H1 (cell line): Measurements from ENCODE around the gene PLLP. TPM values are rescaled to one million over a fixed set of nuclear protein-coding genes. Genes with fewer than 3 reads are reported as not detected.

Experiments
- CTCF ChIA-PET: fragments of 300-600 bp; sonication (Branson Sonifier 250); formaldehyde crosslinking; loops from one replicate; lab custom pipeline; 2021; ENCODE audit not compliant: partially characterized antibody; lab: Charles Lee
- POLR2A ChIA-PET: fragments of 300-600 bp; sonication (Branson Sonifier 250); formaldehyde crosslinking; loops from one replicate; lab custom pipeline; 2021; ENCODE audit warnings: inconsistent platforms; ENCODE audit not compliant: partially characterized antibody; lab: Charles Lee
- DNase-seq, 2 experiments: peaks; one replicate each; pipeline versions ENCODE4 v3.0.0 to v3.0.0-alpha.2; 2010 to 2022; ENCODE audit warnings: low spot score in 2 of 2, low read depth in 1 of 2, mixed read lengths in 1 of 2
- FAIRE-seq: peaks from 2 replicates; lab custom pipeline; 2011; peaks lifted over from hg19 to GRCh38; lab: Jason Lieb, UNC
- H2AFZ ChIP-seq: 2 replicates; pipeline ENCODE4 v1.8.1; 2012; ENCODE audit warnings: low read length, inconsistent platforms
- H2AK5ac ChIP-seq: 2 replicates; pipeline ENCODE4 v1.6.1; 2013; ENCODE audit warnings: low read depth, low read length
- H2BK120ac ChIP-seq: replicated peaks from 2 replicates; pipeline ENCODE3; 2013; ENCODE audit warnings: low read depth, low read length, inconsistent platforms
- H2BK12ac ChIP-seq: 2 replicates; pipeline ENCODE4 v1.6.1; 2013; ENCODE audit warnings: low read depth, low read length
- H2BK15ac ChIP-seq: 2 replicates; pipeline ENCODE4 v1.6.1; 2013; ENCODE audit warnings: low read length
- H2BK20ac ChIP-seq: 2 replicates; pipeline ENCODE4 v1.6.1; 2013; ENCODE audit warnings: low read length
- H2BK5ac ChIP-seq: 2 replicates; pipeline ENCODE4 v1.6.1; 2013; ENCODE audit warnings: low read depth, low read length
- H3K14ac ChIP-seq: 2 replicates; pipeline ENCODE4 v1.6.1; 2013; ENCODE audit warnings: inconsistent platforms; ENCODE audit not compliant: insufficient read length
- H3K18ac ChIP-seq: 2 replicates; pipeline ENCODE4 v1.6.1; 2013; ENCODE audit warnings: low read length; ENCODE audit errors: extremely low read depth
- H3K23ac ChIP-seq: 2 replicates; pipeline ENCODE4 v1.6.1; 2013; ENCODE audit warnings: inconsistent platforms; ENCODE audit not compliant: insufficient read length
- H3K23me2 ChIP-seq: 2 replicates; pipeline ENCODE4 v1.6.1; 2013; ENCODE audit warnings: low read depth, low read length
- H3K27ac ChIP-seq: 2 replicates; pipeline ENCODE4 v1.6.1; 2011; ENCODE audit warnings: low read depth, low read length, inconsistent platforms
- H3K27me3 ChIP-seq, 4 experiments: replicated peaks in 1 of 4; 1 replicate in 1 of 4; 2 replicates in 3 of 4; pipeline versions ENCODE4 v1.6.1 to v1.8.1; 2011 to 2013; ENCODE audit warnings: low read length in 3 of 4, mild to moderate bottlenecking in 3 of 4, inconsistent platforms in 2 of 4, mixed read lengths in 2 of 4, moderate library complexity in 1 of 4; ENCODE audit not compliant: control insufficient read depth in 3 of 4, insufficient read depth in 3 of 4; ENCODE audit errors: extremely low read depth in 1 of 4
- H3K36me3 ChIP-seq, 4 experiments: 2 replicates each; pipeline versions ENCODE4 v1.6.1 to v1.8.1; 2011 to 2013; ENCODE audit warnings: mild to moderate bottlenecking in 4 of 4, low read length in 3 of 4, moderate library complexity in 2 of 4, control low read depth in 1 of 4, inconsistent platforms in 1 of 4; ENCODE audit not compliant: insufficient read depth in 4 of 4, control insufficient read depth in 2 of 4
- H3K4ac ChIP-seq: replicated peaks from 2 replicates; pipeline ENCODE3; 2013; ENCODE audit warnings: low read length, low read depth, mixed read lengths, inconsistent platforms; ENCODE audit not compliant: insufficient read length
- H3K4me1 ChIP-seq, 4 experiments: replicated peaks in 1 of 4; 1 replicate in 1 of 4; 2 replicates in 3 of 4; pipeline versions ENCODE4 v1.6.1 to v1.8.1; 2011 to 2013; ENCODE audit warnings: low read length in 3 of 4, inconsistent platforms in 2 of 4, mixed read lengths in 1 of 4; ENCODE audit not compliant: insufficient read depth in 4 of 4, control insufficient read depth in 3 of 4
- H3K4me2 ChIP-seq, 2 experiments: 2 replicates each; pipeline versions ENCODE4 v1.6.1 to v1.8.1; 2011 to 2013; ENCODE audit warnings: low read depth in 2 of 2, low read length in 2 of 2, control low read depth in 1 of 2, inconsistent platforms in 1 of 2, mild to moderate bottlenecking in 1 of 2; ENCODE audit not compliant: insufficient read depth in 1 of 2
- H3K4me3 ChIP-seq, 4 experiments: fragments of 200-600, 300-600 bp in 1 of 4; sonication (generic), shearing (Covaris generic), sonication (Bioruptor Twin) in 1 of 4; 2 replicates each; pipeline versions ENCODE4 v1.5.1 to v1.8.1; 2011 to 2016; ENCODE audit warnings: low read length in 4 of 4, low read depth in 3 of 4, control low read depth in 2 of 4, inconsistent platforms in 2 of 4, mild to moderate bottlenecking in 2 of 4, mixed read lengths in 1 of 4, moderate library complexity in 1 of 4; ENCODE audit not compliant: insufficient read depth in 2 of 4; ENCODE audit errors: extremely low read depth in 1 of 4
- H3K56ac ChIP-seq: replicated peaks from 2 replicates; pipeline ENCODE3; 2013; ENCODE audit warnings: low read depth, mild to moderate bottlenecking, mixed read lengths, low read length, inconsistent platforms; ENCODE audit not compliant: insufficient read length
- H3K79me1 ChIP-seq: 2 replicates; pipeline ENCODE4 v1.6.1; 2013; ENCODE audit warnings: low read depth, low read length, control low read depth
- H3K79me2 ChIP-seq, 2 experiments: 2 replicates each; pipeline versions ENCODE4 v1.6.1 to v1.8.1; 2012 to 2013; ENCODE audit warnings: low read length in 2 of 2, mild to moderate bottlenecking in 2 of 2, inconsistent platforms in 1 of 2; ENCODE audit not compliant: insufficient read depth in 2 of 2, control insufficient read depth in 1 of 2
- H3K9ac ChIP-seq, 4 experiments: replicated peaks in 1 of 4; 1 replicate in 1 of 4; 2 replicates in 3 of 4; pipeline versions ENCODE4 v1.6.1 to v1.8.1; 2011 to 2013; ENCODE audit warnings: low read depth in 3 of 4, low read length in 3 of 4, control low read depth in 2 of 4, mild to moderate bottlenecking in 2 of 4, moderate library complexity in 2 of 4, inconsistent platforms in 1 of 4; ENCODE audit errors: extremely low read depth in 1 of 4
- H3K9me3 ChIP-seq, 2 experiments: 2 replicates each; pipeline versions ENCODE4 v1.6.1 to v1.8.1; 2012 to 2013; ENCODE audit warnings: mild to moderate bottlenecking in 2 of 2, moderate library complexity in 2 of 2, control low read depth in 1 of 2, inconsistent platforms in 1 of 2, low read depth in 1 of 2, low read length in 1 of 2, mixed read lengths in 1 of 2; ENCODE audit not compliant: insufficient read depth in 2 of 2
- H4K20me1 ChIP-seq, 2 experiments: replicated peaks in 1 of 2; 2 replicates each; pipeline versions ENCODE3 to v1.8.1; 2011 to 2013; ENCODE audit warnings: inconsistent platforms in 2 of 2, low read length in 2 of 2, mild to moderate bottlenecking in 1 of 2; ENCODE audit not compliant: insufficient read depth in 2 of 2, control insufficient read depth in 1 of 2
- H4K5ac ChIP-seq: 2 replicates; pipeline ENCODE4 v1.6.1; 2013; ENCODE audit warnings: low read length, low read depth, mixed read lengths, inconsistent platforms; ENCODE audit not compliant: insufficient read length
- H4K8ac ChIP-seq: 2 replicates; pipeline ENCODE4 v1.8.0; 2013; ENCODE audit warnings: mild to moderate bottlenecking, moderate library complexity, low read length, inconsistent platforms; ENCODE audit not compliant: insufficient read depth; ENCODE audit errors: extremely low read depth
- H4K91ac ChIP-seq: replicated peaks from 2 replicates; pipeline ENCODE3; 2013; ENCODE audit warnings: low read length, mixed read lengths, inconsistent platforms; ENCODE audit not compliant: insufficient read length
- CHD2 ChIP-seq: IDR thresholded peaks from 2 replicates; pipeline ENCODE4 v1.6.1; 2012; ENCODE audit warnings: low read length, improper control_type of control experiment
- EZH2 ChIP-seq: fragments of 200-600 bp; sonication (generic); IDR thresholded peaks from 2 replicates; pipeline ENCODE4 v1.7.1; 2012; ENCODE audit warnings: low read depth, mild to moderate bottlenecking, moderate library complexity, low read length, inconsistent platforms; ENCODE audit not compliant: severe bottlenecking
- HDAC6 ChIP-seq: IDR thresholded peaks from one replicate; pipeline ENCODE4 v1.7.1; 2012; ENCODE audit warnings: low read depth, mild to moderate bottlenecking, inconsistent platforms, low read length, moderate library complexity
- MAFK ChIP-seq: IDR thresholded peaks from 2 replicates; pipeline ENCODE4 v1.6.1; 2012; ENCODE audit warnings: low read depth, mild to moderate bottlenecking, improper control_type of control experiment, low read length
- MAX ChIP-seq: IDR thresholded peaks from 2 replicates; pipeline ENCODE4 v1.6.1; 2012; ENCODE audit warnings: inconsistent platforms
- NANOG ChIP-seq: IDR thresholded peaks from 2 replicates; pipeline ENCODE4 v1.6.1; 2011; ENCODE audit warnings: low read length, low read depth, mild to moderate bottlenecking, inconsistent platforms; ENCODE audit not compliant: insufficient read depth, poor library complexity, severe bottlenecking
- PHF8 ChIP-seq: fragments of 200-600 bp; sonication (generic); conservative IDR thresholded peaks from 2 replicates; pipeline ENCODE4 v1.7.1; 2012; ENCODE audit warnings: low read depth, mild to moderate bottlenecking, inconsistent platforms, low read length, moderate library complexity
- POLR2AphosphoS5 ChIP-seq: IDR thresholded peaks from 2 replicates; pipeline ENCODE4 v1.6.1; 2011; ENCODE audit warnings: low read depth, low read length
- RBBP5 ChIP-seq: IDR thresholded peaks from 2 replicates; pipeline ENCODE4 v1.7.1; 2012; ENCODE audit warnings: low read depth, mild to moderate bottlenecking, inconsistent platforms, low read length, moderate library complexity, borderline replicate concordance
- RFX5 ChIP-seq: IDR thresholded peaks from 2 replicates; pipeline ENCODE4 v1.6.1; 2011; ENCODE audit warnings: low read depth, low read length, improper control_type of control experiment, borderline replicate concordance
- SIN3A ChIP-seq, 2 experiments: IDR thresholded peaks in 1 of 2; conservative IDR thresholded peaks in 1 of 2; 2 replicates each; pipeline ENCODE4 v1.6.1; 2011 to 2012; ENCODE audit warnings: low read length in 2 of 2, improper control_type of control experiment in 1 of 2, low read depth in 1 of 2, mild to moderate bottlenecking in 1 of 2
- WGBS, 2 experiments: shearing (Covaris generic) in 1 of 2; methylation state at CpG; one replicate each; pipeline versions ENCODE4 v1.1.6 to v1.1.7; 2013 to 2015; ENCODE audit warnings: low lambda C conversion rate in 2 of 2, mixed read lengths in 2 of 2, inconsistent platforms in 1 of 2, low coverage in 1 of 2, missing lambda C conversion rate in 1 of 2; ENCODE audit not compliant: insufficient replicate concordance in 2 of 2, insufficient coverage in 1 of 2, insufficient read length in 1 of 2; ENCODE audit errors: extremely low coverage in 1 of 2, missing lambda C conversion rate in 1 of 2; 5-methylcytosine and 5-hydroxymethylcytosine counted together
- polyA plus RNA-seq, 7 experiments: library from polyadenylated mRNA; depleted of rRNA in 3 of 7; stranded (reverse) in 5 of 7; unstranded in 2 of 7; fragments of >200 nt in 5 of 7; fragments of 200-250 nt in 2 of 7; gene quantifications; 1 replicate in 5 of 7; 2 replicates in 1 of 7; 4 replicates in 1 of 7; pipeline versions ENCODE4 v1.2.1 to v1.2.3, GENCODE V29; 2011 to 2013; ENCODE audit warnings: missing spikeins in 2 of 7, mixed read lengths in 2 of 7
- total RNA-seq: library from RNA; stranded (reverse); fragmentation: NEBNext Ultra II Directional; extraction: Animal tissue kit (Norgen Biotek cat#: 25700); gene quantifications from 2 replicates; pipeline ENCODE4 v1.2.1, GENCODE V29; 2021

PLLP gene
- total and polyA plus RNA-seq, 2 of the 8 experiments (the other 6 are each of a cell fraction or from before 2014, with no cell fraction given), result 2.9 to 10.6 TPM

- Histone ChIP-seq H3K9me3 (no peaks in the 10 kb centered on the region), H3K4me2 (peak overlapping the region; percentile 45 to 78), H4K91ac (peak overlapping the region; percentile 73), H3K9ac (peak overlapping the region in 2 of 4 experiments; percentile 13 to 37; a peak in 2 of 7 replicates), H3K23me2 (0 out of 2 replicates have a peak, but pooled peaks cover 2% of the 10 kb centered on the region), H3K79me1 (no peaks in the 10 kb centered on the region), H2BK15ac (peak overlapping the region; percentile 98; the same call in 1 of the 2 replicates), H3K79me2 (no peaks in the 10 kb centered on the region), H3K23ac (no peak overlapping the region), H2BK20ac (peak overlapping the region; percentile 18; the same call in 1 of the 2 replicates), H3K27me3 (no peaks in the 10 kb centered on the region), H2AK5ac (0 out of 2 replicates have a peak overlapping the region, but pooled peaks have one; percentile 39), H3K4ac (peak overlapping the region; percentile 3), H3K18ac (peak overlapping the region; percentile 15), H2BK120ac (peak overlapping the region; percentile 83), H4K5ac (peak overlapping the region; percentile 37), H2AFZ (peak overlapping the region; percentile 31; the same call in 1 of the 2 replicates), H4K8ac (peak overlapping the region; percentile 19), H3K4me3 (peak overlapping the region in 1 of 4 experiments; percentile 16; a peak in 2 of 8 replicates), H3K27ac (peak overlapping the region; percentile 41; the same call in 1 of the 2 replicates), H2BK12ac (peak overlapping the region; percentile 75; the same call in 1 of the 2 replicates), H3K14ac (no peak overlapping the region), H3K36me3 (no peaks in the 10 kb centered on the region), H4K20me1 (no peaks in the 10 kb centered on the region), H2BK5ac (peak overlapping the region; percentile 71), H3K4me1 (peaks cover 4 to 14% (median 6%) of the 10 kb centered on the region in 4 experiments), H3K56ac (no peak overlapping the region)
- ChIA-PET POLR2A (no interaction called here), CTCF (interaction anchor here (0.6 to 1.3 kb wide), 6 partner anchors 9 to 266 kb away, joined by 3 to 4 read pairs (median 3); no protein-coding TSS in a partner anchor)
- DNase-seq (peak; percentile 49 to 60), FAIRE-seq (no peak)
- WGBS, 2 experiments, result 21% methylated on average over 16 of the region's 16 CpGs; no CpG with 5 or more reads in 1 of the 2 experiments
- TF ChIP-seq RFX5 (no peak), HDAC6 (no peak), POLR2AphosphoS5 (no peak), MAFK (no peak), SIN3A (conservative IDR thresholded peaks at IDR 0.05 in 1 of 2, IDR thresholded peaks at IDR 0.05 in 1 of 2; ENCODE audit: low read depth in 1 of 2, low read length in 2 of 2) (0 out of 4 replicates have a peak, but pooled peaks of 1 of the 2 experiments have one; percentile 22), RBBP5 (no peak), MAX (peak; percentile 26; the same call in 1 of the 2 replicates), CHD2 (no peak), NANOG (no peak), PHF8 (no peak), EZH2 (no peak)
These were observed 24.1 kb downstream of the PLLP start for GRCh38 chr16:57260294-57260929.
